Esophagus muscularis mucosa (tissue), 4 donors: Measurements from ENCODE around the gene HOXA4.

Source experiments
- EP300 ChIP-seq: sonication (generic); formaldehyde crosslinking; IDR thresholded peaks from one replicate; pipeline ENCODE4 v1.6.1; 2017; ENCODE audit warnings: antibody characterized with exemption
- POLR2A ChIP-seq: fragments of 450-650 bp; IDR thresholded peaks from one replicate; pipeline ENCODE4 v1.6.1; 2017; ENCODE audit warnings: antibody characterized with exemption, moderate library complexity, mild to moderate bottlenecking, low read depth
- POLR2AphosphoS5 ChIP-seq, 2 donors: sonication (generic); formaldehyde crosslinking; IDR thresholded peaks; one replicate each; pipeline ENCODE4 v1.6.1; 2017; ENCODE audit warnings: antibody characterized with exemption in 2 of 2
- TF ChIP-seq, protein P1 (sequence below), 3 experiments: fragments of 200-600 bp in 2 of 3; fragments of 450-650 bp in 1 of 3; sonication (generic) in 2 of 3; IDR thresholded peaks; one replicate each; pipeline ENCODE4 v1.5.1; 2017 to 2019; ENCODE audit warnings: antibody characterized with exemption in 3 of 3, mild to moderate bottlenecking in 2 of 3, moderate library complexity in 1 of 3

DNA sequence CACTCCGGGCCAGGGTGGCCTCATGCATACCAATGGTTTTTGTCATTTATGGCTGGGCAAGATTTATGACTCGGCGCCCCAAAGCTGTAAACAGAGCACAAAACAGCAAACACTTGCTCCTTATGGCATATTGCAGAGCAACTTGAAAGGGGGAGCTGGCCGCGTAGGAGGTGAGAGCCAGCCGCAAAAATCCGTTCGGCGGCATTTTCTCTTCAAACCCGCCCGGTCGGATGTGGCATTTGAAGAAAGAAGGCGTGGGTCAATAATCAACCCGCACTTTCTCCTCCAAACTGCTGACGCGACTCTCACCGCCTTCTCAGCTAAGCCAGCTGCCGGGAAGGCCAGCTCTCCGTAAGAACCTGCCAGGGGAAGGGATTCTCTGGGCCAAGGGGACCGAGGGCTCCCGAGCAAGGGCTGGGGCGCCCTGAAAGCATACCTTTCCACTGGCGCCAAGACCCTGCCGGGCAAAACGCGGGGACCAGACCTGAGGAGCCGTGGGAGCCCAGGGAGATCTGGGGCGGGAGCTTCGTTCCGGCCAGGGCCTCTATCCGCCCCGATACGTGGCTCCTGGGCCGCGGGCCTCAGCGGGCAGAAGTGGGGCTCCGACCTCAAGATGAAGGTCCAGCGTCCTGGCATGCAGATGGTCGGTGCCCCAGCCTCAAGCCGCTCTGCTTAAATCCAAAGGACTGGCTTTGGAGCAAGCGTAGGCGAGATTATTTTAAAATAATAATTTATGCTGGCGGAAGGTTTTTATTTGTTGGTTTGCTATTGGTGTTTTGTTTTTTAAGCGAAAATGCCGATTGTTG, 15.1 kb downstream of the HOXA4 start:
- TF ChIP-seq, protein P1, sequence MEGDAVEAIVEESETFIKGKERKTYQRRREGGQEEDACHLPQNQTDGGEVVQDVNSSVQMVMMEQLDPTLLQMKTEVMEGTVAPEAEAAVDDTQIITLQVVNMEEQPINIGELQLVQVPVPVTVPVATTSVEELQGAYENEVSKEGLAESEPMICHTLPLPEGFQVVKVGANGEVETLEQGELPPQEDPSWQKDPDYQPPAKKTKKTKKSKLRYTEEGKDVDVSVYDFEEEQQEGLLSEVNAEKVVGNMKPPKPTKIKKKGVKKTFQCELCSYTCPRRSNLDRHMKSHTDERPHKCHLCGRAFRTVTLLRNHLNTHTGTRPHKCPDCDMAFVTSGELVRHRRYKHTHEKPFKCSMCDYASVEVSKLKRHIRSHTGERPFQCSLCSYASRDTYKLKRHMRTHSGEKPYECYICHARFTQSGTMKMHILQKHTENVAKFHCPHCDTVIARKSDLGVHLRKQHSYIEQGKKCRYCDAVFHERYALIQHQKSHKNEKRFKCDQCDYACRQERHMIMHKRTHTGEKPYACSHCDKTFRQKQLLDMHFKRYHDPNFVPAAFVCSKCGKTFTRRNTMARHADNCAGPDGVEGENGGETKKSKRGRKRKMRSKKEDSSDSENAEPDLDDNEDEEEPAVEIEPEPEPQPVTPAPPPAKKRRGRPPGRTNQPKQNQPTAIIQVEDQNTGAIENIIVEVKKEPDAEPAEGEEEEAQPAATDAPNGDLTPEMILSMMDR (IDR thresholded peaks at IDR 0.05): no peak
- TF ChIP-seq POLR2A (no peak), POLR2AphosphoS5 (IDR thresholded peaks at IDR 0.05) (peak; percentile 46 to 81), EP300 (no peak)
